Measurements from ENCODE around the gene NEK6. TPM values are rescaled to one million over a fixed set of nuclear protein-coding genes. Genes with fewer than 3 reads are reported as not detected.
"Not testable (repeated sequence)": the region's sequence is repeated elsewhere in the genome, so short reads cannot be mapped to it uniquely, and the experiment has no call there.

NEK6 gene
- total RNA-seq, 1 experiment from 2014 or later = 17.6 TPM

DNA sequence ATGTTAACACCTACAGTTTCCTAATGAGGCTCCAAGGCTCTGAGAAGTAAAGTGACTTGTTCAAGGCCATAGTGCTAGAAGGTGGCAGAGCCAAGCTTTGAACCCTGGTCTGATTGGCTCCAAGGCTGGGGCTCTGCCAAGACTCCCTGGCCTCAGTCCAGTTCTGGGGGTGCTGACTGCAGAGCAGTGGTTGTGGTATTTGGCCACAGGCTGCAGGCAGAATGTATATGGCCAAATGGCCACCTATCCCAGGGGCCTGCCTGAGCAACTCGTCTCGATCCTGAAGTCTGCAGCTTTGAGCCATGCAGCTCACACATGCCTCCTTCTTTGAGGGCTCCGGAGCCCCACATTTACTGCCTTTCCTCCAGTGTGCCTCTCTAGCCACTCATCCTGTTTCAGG is 9.7 kb upstream of the NEK6 start:
- DNase-seq = no peak

DNA sequence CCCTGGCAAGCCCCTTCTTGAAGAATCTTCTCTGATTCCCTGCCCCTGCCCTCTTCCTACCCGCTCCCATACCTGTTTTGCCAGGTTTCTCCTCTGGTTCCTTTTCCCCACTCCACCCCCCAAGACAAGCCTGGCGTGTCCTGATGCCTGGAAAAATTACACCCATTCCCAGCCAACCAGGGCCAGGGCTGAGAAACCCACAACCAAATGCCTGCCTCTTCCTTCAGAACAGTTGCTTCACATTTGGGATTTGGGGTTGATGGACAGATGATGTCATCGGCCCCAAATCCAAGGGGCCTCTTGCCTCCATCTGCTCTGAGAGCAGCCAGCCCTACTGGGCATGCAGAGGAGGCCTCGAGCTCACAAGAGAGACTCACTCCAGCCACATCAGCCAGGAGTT is 8.8 kb upstream of the NEK6 start:
- no peak for DNase-seq
- Histone ChIP-seq H3K4me3 (ENCODE audit: insufficient read depth, low read depth, low read length) (no peak overlapping the region), H3K36me3 (replicated peaks; ENCODE audit: control insufficient read depth, insufficient read depth, low read length) (no peaks in the 10 kb centered on the region), H3K27me3 (ENCODE audit: control insufficient read depth, insufficient read depth, low read length) (no peaks in the 10 kb centered on the region)

More for the DNA sequence above, 9.7 kb upstream of the NEK6 start:
- Histone ChIP-seq H3K4me3 (ENCODE audit: insufficient read depth, low read depth, low read length) (no peak overlapping the region), H3K36me3 (replicated peaks; ENCODE audit: control insufficient read depth, insufficient read depth, low read length) (no peaks in the 10 kb centered on the region), H3K27me3 (ENCODE audit: control insufficient read depth, insufficient read depth, low read length) (no peaks in the 10 kb centered on the region)

DNA sequence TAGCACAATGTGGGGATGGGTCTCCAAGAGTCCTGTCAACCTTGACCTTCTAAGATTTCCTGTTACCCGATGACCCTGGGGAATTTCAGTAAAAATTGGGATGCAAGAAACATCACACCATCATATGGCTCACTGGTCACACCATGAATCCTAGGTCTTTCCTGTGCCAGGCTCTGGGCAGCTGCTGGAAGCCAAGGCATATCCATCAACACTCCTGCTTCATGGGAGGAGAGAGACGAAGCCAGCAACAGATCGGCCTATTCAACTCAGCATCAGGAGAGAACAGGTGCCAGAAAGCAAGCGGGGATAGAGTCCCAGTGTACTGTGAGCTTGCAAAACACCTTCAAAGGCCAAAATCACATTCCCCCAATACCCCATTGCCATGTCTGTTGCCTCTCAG is 6.5 kb upstream of the NEK6 start:
- no peak overlapping the region for H3K4me3 ChIP-seq (ENCODE audit: insufficient read depth, low read depth, low read length)
- DNase-seq = peak; percentile 16
- H3K36me3 ChIP-seq (replicated peaks; ENCODE audit: control insufficient read depth, insufficient read depth, low read length) = no peaks in the 10 kb centered on the region
- no peaks in the 10 kb centered on the region for H3K27me3 ChIP-seq (ENCODE audit: control insufficient read depth, insufficient read depth, low read length)

DNA sequence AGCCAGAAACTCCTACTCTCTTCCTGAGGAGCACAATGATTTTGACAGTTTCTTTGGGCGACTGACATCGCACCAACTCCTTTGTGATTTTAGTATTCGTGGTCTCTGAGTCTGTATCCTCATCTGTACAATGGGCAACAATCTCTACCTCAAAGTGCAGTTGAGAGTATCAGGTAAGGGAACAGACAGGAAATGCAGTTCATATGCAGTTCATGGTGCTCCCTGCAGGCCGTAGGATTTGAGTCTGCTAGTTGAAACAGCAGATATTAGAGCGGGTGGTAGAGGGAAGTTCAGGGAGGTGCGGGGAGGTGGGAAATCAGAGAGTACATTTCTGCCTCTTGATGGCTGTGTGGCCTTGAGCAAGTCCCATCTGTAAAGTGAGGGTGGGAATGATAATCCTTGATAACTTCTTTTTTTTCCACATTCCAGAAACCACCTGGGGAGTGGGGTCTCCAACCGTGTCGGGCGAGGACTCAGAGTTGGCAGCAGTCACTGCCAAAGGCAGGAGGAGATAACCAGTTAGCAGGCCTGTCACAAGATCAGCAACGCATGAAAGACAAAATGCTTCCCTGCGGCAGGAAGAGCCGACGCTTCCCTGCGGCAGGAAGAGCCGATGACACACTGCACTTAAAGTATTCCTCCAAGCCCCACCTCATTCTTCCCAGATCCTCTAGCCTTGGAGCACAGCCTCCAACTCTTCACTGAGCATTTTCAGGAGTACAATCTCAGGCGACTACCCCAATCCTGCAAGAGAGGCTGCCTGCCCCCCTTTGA is 6.0 kb upstream of the NEK6 start:
- H3K4me3 ChIP-seq (ENCODE audit: insufficient read depth, low read depth, low read length) = no peak overlapping the region
- no peaks in the 10 kb centered on the region for H3K36me3 ChIP-seq (replicated peaks; ENCODE audit: control insufficient read depth, insufficient read depth, low read length)
- H3K27me3 ChIP-seq (ENCODE audit: control insufficient read depth, insufficient read depth, low read length) = no peaks in the 10 kb centered on the region
- peak; percentile 26 for DNase-seq

DNA sequence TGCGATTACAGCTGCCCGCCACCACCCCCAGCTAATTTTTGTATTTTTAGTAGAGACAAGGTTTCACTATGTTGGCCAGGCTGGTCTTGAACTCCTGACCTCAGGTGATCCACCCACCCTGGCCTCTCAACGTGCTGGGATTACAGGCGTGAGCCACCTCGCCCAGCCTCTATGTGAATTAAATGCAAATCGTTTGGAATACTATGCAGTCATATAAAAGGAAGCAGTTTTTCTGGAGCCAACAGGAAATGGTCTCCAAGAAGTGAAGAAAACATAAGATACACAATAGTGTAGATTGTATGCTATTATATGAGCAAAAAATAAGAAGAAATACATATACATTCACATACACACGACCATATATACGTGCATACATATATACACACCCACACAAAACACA is 4.9 kb upstream of the NEK6 start:
- H3K27me3 ChIP-seq (ENCODE audit: control insufficient read depth, insufficient read depth, low read length); H3K36me3 ChIP-seq (replicated peaks; ENCODE audit: control insufficient read depth, insufficient read depth, low read length); H3K4me3 ChIP-seq (ENCODE audit: insufficient read depth, low read depth, low read length); DNase-seq: not testable (repeated sequence)

DNA sequence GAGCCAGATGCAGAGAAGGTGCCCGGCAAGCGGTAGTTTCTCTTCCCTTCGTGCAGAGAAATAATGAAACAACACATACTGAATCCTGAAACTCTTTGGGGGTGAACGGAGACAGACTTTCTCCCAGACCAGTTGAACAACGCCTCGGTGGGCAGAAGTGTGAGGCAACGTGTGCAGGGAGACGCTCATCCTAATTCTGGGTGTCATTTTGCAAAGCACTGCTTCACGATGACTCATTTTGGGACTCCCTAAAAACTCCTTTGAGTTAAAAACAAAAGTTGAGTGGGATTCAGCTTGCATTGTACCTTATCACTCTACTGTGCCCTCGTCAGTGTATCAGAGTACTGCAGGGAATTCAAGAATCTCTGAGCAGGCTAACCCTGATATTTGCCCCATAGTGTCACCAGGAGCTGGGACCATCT is 3.5 kb upstream of the NEK6 start:
- peak; percentile 9 for DNase-seq
- Histone ChIP-seq H3K27me3 (ENCODE audit: control insufficient read depth, insufficient read depth, low read length) (no peaks in the 10 kb centered on the region), H3K4me3 (ENCODE audit: insufficient read depth, low read depth, low read length) (no peak overlapping the region)

DNA sequence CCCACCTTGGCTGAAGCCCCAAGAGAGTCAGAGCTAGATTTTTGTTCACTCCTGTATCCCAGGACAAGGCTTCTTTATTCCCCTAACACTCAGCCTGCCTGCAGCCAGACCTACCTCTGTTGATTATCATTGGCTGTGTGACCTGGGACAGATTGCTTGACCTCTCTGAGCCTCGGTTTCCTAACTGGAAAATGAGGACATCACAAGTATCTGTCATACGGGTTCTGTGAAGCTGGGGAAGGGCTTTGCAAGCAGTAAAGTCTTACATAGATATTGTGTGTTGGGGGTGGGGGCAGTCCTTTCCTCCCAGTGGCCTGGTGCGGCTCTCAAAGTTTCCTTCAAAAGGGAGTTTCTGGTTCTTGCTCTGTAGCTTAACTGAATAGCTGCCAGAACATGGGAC is 2.5 kb upstream of the NEK6 start:
- DNase-seq = peak; percentile 16
- Histone ChIP-seq H3K4me3 (ENCODE audit: insufficient read depth, low read depth, low read length) (no peak overlapping the region), H3K36me3 (replicated peaks; ENCODE audit: control insufficient read depth, insufficient read depth, low read length) (no peaks in the 10 kb centered on the region), H3K27me3 (ENCODE audit: control insufficient read depth, insufficient read depth, low read length) (no peaks in the 10 kb centered on the region)

More for the DNA sequence above, 3.5 kb upstream of the NEK6 start:
- H3K36me3 ChIP-seq (replicated peaks; ENCODE audit: control insufficient read depth, insufficient read depth, low read length) = no peaks in the 10 kb centered on the region

DNA sequence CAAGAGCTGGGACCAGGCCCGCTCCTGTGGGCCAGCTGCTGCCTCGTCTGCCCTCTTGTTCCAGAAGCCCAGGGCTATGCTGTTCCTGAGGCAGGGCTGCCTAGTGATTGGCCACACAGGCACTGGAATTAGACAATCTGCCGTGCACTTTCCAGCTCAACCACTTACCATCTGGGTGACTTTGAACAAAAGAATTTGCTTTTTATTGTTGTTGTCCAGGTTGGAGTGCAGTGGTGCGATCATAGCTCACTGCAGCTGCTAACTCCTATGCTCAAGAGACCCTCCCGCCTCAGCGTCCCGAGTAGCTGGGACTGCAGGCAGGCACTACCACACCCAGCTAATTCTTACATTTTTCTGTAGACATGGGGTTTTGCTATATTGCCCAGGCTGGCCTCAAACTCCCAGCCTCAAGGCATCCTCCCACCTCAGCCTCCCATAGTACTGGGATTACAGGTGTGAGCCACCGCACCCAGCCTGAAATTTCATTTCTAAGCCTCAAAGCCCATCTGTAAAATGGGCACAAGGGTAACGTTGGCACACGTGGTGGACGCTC is 1.2 kb upstream of the NEK6 start:
- no peaks in the 10 kb centered on the region for H3K27me3 ChIP-seq (ENCODE audit: control insufficient read depth, insufficient read depth, low read length)
- H3K4me3 ChIP-seq (ENCODE audit: insufficient read depth, low read depth, low read length) = no peak overlapping the region
- no peaks in the 10 kb centered on the region for H3K36me3 ChIP-seq (replicated peaks; ENCODE audit: control insufficient read depth, insufficient read depth, low read length)
- peak; percentile 34 for DNase-seq

- Histone ChIP-seq H3K36me3 (replicated peaks; ENCODE audit: control insufficient read depth, insufficient read depth, low read length) (no peaks in the 10 kb centered on the region), H3K27me3 (ENCODE audit: control insufficient read depth, insufficient read depth, low read length) (no peaks in the 10 kb centered on the region), H3K4me3 (ENCODE audit: insufficient read depth, low read depth, low read length) (peak overlapping the region; percentile 41)
- peak; percentile 73 for DNase-seq
These were observed 492 bp upstream of the NEK6 start for GRCh38 chr9:124257070-124257843.

DNA sequence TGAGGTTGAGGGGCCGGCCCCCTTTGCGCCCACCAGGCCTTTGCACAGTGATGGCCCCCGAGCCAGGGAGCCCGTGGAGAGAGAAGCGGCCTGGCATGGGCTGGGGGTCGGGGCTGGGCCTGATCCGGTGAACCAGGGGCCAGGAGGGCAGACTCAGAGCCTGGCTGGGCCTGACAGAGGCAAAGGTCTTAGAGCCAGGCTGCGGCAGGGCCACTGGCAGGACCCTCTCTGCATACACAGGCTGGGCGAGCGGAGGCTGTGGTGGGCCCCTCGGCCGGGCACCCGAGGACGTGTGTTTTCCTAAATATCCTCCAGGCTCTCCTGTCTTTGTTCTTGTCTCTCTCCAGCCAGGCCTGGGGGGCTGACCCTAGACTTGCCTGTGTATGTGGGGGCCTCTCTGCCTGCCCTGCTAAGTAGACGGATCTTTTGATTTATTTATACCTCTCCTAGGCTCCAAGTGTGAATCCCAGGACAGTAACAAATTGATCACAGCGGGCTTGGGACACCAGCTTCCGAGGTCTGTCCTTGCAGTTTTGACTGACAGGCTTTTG is 933 bp downstream of the NEK6 start:
- peak overlapping the region; percentile 75 for H3K4me3 ChIP-seq (ENCODE audit: insufficient read depth, low read depth, low read length)
- no peaks in the 10 kb centered on the region for H3K27me3 ChIP-seq (ENCODE audit: control insufficient read depth, insufficient read depth, low read length)
- peak; percentile 85 for DNase-seq
- no peaks in the 10 kb centered on the region for H3K36me3 ChIP-seq (replicated peaks; ENCODE audit: control insufficient read depth, insufficient read depth, low read length)

GRCh38 chr9:124259158-124259808 is 1.5 kb downstream of the NEK6 start:
- Histone ChIP-seq H3K4me3 (ENCODE audit: insufficient read depth, low read depth, low read length) (peak overlapping the region; percentile 75), H3K36me3 (replicated peaks; ENCODE audit: control insufficient read depth, insufficient read depth, low read length) (no peaks in the 10 kb centered on the region), H3K27me3 (ENCODE audit: control insufficient read depth, insufficient read depth, low read length) (no peaks in the 10 kb centered on the region)
- DNase-seq = peak; percentile 53

- H3K36me3 ChIP-seq (replicated peaks; ENCODE audit: control insufficient read depth, insufficient read depth, low read length) = no peaks in the 10 kb centered on the region
- DNase-seq = peak; percentile 2
These were observed 3.2 kb downstream of the NEK6 start for GRCh38 chr9:124260769-124261603.

DNA sequence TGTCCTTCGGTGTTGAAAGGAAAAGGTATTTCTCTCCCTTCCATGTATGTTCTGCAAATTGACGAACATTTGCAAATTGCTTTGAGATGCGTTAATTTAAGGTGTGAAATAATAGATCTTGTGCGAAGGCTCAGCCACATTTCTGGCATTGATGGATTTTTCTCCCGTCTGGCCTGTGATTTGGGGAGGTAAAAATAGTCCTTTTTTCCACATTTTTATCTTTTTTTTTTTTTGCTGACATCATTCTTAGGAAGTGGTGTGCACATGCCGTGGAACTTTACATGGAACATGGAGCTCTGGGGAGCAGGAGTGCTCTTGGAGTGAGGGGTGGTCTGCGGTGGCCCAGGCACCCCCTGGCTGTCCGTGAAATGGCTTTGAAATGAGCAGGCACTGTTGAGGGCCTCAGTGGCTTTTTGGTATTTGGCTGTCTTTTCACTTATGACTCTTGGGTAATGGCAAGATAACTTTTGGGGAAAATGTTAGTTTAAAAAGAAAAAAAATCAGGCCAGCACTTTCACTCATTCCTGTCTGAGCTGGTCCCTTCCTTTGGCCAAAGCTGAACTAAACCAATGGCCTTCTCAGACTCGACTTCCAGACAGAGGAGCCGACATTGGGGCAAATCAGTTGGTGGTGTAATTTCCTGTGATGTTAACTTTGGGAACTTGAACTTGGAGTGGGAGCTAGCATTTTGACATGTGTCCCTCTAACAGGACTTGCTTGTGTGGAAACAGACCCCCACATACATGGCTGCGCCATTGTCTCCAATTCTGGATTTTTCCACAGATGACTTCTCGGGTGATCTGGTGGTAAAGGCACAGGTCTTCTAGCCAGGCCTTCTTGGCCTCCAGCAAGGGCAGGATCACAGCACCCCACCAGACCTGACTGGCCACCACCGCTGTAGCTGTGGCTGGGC is 4.2 kb downstream of the NEK6 start:
- Histone ChIP-seq H3K27me3 (ENCODE audit: control insufficient read depth, insufficient read depth, low read length) (no peaks in the 10 kb centered on the region), H3K36me3 (replicated peaks; ENCODE audit: control insufficient read depth, insufficient read depth, low read length) (no peaks in the 10 kb centered on the region), H3K4me3 (ENCODE audit: insufficient read depth, low read depth, low read length) (no peak overlapping the region)
- DNase-seq = no peak

More at GRCh38 chr9:124260769-124261603, 3.2 kb downstream of the NEK6 start:
- H3K27me3 ChIP-seq (ENCODE audit: control insufficient read depth, insufficient read depth, low read length) = no peaks in the 10 kb centered on the region
- H3K4me3 ChIP-seq (ENCODE audit: insufficient read depth, low read depth, low read length) = no peak overlapping the region

Measured in H7 (cell line).